Type B pancreatic cell (in vitro differentiated cells): ENCODE results near the gene IRF2BPL. TPM values are rescaled to one million over a fixed set of nuclear protein-coding genes. Genes with fewer than 3 reads are reported as not detected.

Source experiments
- DNase-seq: peaks from one replicate; pipeline ENCODE4 v3.0.0; 2021; ENCODE audit warnings: mixed read lengths; ENCODE audit not compliant: unreplicated experiment; ENCODE audit errors: extremely low spot score
- H3K27ac Mint-ChIP-seq: 2 replicates; pipeline ENCODE4 v1.8.0; 2021; ENCODE audit warnings: mild to moderate bottlenecking, mixed read lengths
- H3K27me3 Mint-ChIP-seq: 2 replicates; pipeline ENCODE4 v1.8.0; 2021; ENCODE audit warnings: mixed read lengths
- H3K36me3 Mint-ChIP-seq: 2 replicates; pipeline ENCODE4 v1.8.0; 2021; ENCODE audit warnings: mixed read lengths
- H3K4me1 Mint-ChIP-seq: one replicate; pipeline ENCODE4 v1.8.0; 2021; ENCODE audit warnings: mixed read lengths; ENCODE audit not compliant: unreplicated experiment
- H3K4me3 Mint-ChIP-seq: 2 replicates; pipeline ENCODE4 v1.8.0; 2021; ENCODE audit warnings: mild to moderate bottlenecking, mixed read lengths
- H3K9me3 Mint-ChIP-seq: 2 replicates; pipeline ENCODE4 v1.8.0; 2021; ENCODE audit warnings: mixed read lengths
- total RNA-seq: library from RNA; stranded (reverse); gene quantifications from 2 replicates; pipeline ENCODE4 v1.2.1, GENCODE V29; 2021; ENCODE audit warnings: low replicate concordance
- TF ChIP-seq, protein P1 (sequence below): fragments of 200-600 bp; sonication (generic); conservative IDR thresholded peaks from 2 replicates; pipeline ENCODE4 v1.5.0; 2021; ENCODE audit warnings: antibody characterized with exemption, mild to moderate bottlenecking

Gene IRF2BPL
- total RNA-seq, 1 donor from 2014 or later: 59.7 TPM

- no peak overlapping the region for H3K4me3 Mint-ChIP-seq
- no peak overlapping the region for H3K27ac Mint-ChIP-seq
- no peak for DNase-seq
- no peaks in the 10 kb centered on the region for H3K36me3 Mint-ChIP-seq
- H3K9me3 Mint-ChIP-seq: no peaks in the 10 kb centered on the region
- H3K4me1 Mint-ChIP-seq: peaks cover 47% of the 10 kb centered on the region
- TF ChIP-seq, protein P1, sequence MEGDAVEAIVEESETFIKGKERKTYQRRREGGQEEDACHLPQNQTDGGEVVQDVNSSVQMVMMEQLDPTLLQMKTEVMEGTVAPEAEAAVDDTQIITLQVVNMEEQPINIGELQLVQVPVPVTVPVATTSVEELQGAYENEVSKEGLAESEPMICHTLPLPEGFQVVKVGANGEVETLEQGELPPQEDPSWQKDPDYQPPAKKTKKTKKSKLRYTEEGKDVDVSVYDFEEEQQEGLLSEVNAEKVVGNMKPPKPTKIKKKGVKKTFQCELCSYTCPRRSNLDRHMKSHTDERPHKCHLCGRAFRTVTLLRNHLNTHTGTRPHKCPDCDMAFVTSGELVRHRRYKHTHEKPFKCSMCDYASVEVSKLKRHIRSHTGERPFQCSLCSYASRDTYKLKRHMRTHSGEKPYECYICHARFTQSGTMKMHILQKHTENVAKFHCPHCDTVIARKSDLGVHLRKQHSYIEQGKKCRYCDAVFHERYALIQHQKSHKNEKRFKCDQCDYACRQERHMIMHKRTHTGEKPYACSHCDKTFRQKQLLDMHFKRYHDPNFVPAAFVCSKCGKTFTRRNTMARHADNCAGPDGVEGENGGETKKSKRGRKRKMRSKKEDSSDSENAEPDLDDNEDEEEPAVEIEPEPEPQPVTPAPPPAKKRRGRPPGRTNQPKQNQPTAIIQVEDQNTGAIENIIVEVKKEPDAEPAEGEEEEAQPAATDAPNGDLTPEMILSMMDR: no peak
- H3K27me3 Mint-ChIP-seq: no peaks in the 10 kb centered on the region
Measured at GRCh38 chr14:76997257-76997970, 31.1 kb downstream of the IRF2BPL start.

GRCh38 chr14:76996563-76997146, 31.9 kb downstream of the IRF2BPL start:
- no peaks in the 10 kb centered on the region for H3K9me3 Mint-ChIP-seq
- TF ChIP-seq, protein P1: no peak
- no peak overlapping the region for H3K27ac Mint-ChIP-seq
- no peaks in the 10 kb centered on the region for H3K36me3 Mint-ChIP-seq
- H3K4me1 Mint-ChIP-seq: peaks cover 42% of the 10 kb centered on the region
- H3K4me3 Mint-ChIP-seq: no peak overlapping the region
- no peaks in the 10 kb centered on the region for H3K27me3 Mint-ChIP-seq
- no peak for DNase-seq

GRCh38 chr14:76995279-76996035, 33.1 kb downstream of the IRF2BPL start:
- H3K4me3 Mint-ChIP-seq: no peak overlapping the region
- H3K9me3 Mint-ChIP-seq: no peaks in the 10 kb centered on the region
- no peak for DNase-seq
- H3K27me3 Mint-ChIP-seq: no peaks in the 10 kb centered on the region
- peak overlapping the region; percentile 63 for H3K27ac Mint-ChIP-seq
- H3K4me1 Mint-ChIP-seq: peaks cover 34% of the 10 kb centered on the region
- TF ChIP-seq, protein P1: no peak
- no peaks in the 10 kb centered on the region for H3K36me3 Mint-ChIP-seq

GRCh38 chr14:76993752-76994151, 34.8 kb downstream of the IRF2BPL start:
- TF ChIP-seq, protein P1: no peak
- H3K36me3 Mint-ChIP-seq: no peaks in the 10 kb centered on the region
- H3K27ac Mint-ChIP-seq: peak overlapping the region; percentile 82
- peaks cover 31% of the 10 kb centered on the region for H3K4me1 Mint-ChIP-seq
- no peak for DNase-seq
- no peaks in the 10 kb centered on the region for H3K27me3 Mint-ChIP-seq
- H3K4me3 Mint-ChIP-seq: no peak overlapping the region
- H3K9me3 Mint-ChIP-seq: no peaks in the 10 kb centered on the region

DNA sequence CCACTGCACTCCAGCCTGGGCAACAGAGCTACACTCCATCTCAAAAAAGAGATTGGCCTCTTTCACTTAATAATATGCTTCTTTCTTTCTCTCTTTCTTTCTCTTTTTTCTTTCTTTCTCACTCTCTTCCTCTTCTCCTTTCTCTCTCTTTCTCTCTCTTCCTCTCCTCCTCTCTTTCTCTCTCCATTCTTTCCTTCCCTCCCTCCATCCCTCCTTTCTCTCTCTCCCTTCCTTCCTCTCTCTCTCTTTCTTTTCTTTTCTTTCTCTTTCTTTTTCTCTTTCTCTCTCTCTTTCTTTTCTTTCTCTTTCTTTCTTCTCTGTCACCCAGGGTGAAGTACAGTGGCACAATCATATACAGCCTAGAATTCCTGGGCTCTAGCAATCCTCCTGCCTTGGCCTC, 38.4 kb downstream of the IRF2BPL start:
- Mint-ChIP-seq H3K4me3 (no peak overlapping the region), H3K27ac (no peak overlapping the region), H3K4me1 (peaks cover 28% of the 10 kb centered on the region), H3K36me3 (no peaks in the 10 kb centered on the region), H3K27me3 (no peaks in the 10 kb centered on the region), H3K9me3 (no peaks in the 10 kb centered on the region)
- no peak for DNase-seq
- TF ChIP-seq, protein P1: no peak
